HG03097 (cell line): ENCODE measurements around the gene EHMT1.
"Not testable (repeated sequence)": the region's sequence is repeated elsewhere in the genome, so short reads cannot be mapped to it uniquely, and the experiment has no call there.

Experiments
- ATAC-seq: cut with Tn5 transposase; IDR thresholded peaks from one replicate; pipeline ENCODE4 v1.9.1; 2021; ENCODE audit not compliant: unreplicated experiment, low FRiP score

The EHMT1 gene

DNA sequence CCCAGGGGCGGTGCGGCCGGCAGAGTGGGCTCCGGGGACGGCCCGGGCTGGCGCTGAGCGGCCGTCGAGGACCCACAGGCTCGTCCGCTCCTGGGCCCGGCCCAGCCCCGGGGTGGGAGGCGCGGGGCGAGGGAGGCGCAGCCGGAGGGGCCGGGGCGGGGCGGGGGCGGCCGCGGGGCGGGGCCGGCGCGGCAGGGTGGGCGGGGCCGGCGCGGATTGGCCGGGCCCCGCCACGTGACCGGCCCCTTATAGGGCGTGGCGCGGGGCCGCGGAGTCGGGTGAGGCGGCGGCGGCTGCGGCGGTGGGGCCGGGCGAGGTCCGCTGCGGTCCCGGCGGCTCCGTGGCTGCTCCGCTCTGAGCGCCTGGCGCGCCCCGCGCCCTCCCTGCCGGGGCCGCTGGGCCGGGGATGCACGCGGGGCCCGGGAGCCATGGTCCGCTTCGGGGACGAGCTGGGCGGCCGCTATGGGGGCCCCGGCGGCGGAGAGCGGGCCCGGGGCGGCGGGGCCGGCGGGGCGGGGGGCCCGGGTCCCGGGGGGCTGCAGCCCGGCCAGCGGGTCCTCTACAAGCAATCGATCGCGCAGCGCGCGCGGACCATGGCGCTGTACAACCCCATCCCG lies 258.8 kb downstream of the EHMT1 start, which contains the start of gene CACNA1B:
CACNA1B (plus strand) TSS at position 277 of the 617 bp plus-strand sequence; CDS start at position 429, 152 bp downstream.
- not testable (repeated sequence) for ATAC-seq

GRCh38 chr9:137878146-137878941 lies 259.5 kb downstream of the EHMT1 start:
- ATAC-seq = no peak

DNA sequence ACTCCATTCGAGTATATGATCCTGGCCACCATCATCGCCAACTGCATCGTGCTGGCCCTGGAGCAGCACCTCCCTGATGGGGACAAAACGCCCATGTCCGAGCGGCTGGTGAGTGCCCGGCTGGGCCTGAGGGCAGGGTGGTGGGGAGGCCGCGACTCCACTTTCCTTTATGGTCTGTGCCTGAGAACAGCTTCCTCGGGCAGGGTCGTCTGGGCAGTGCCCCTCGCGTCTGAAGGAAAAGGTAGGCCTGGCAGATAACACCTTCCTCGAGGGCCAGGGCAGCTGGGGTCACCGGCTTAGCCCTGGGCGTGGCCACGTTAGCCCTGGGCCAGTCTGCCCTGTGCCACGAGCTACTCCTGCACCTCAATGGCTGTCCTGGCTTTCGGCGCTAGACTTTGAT lies 260.2 kb downstream of the EHMT1 start:
- no peak for ATAC-seq

- ATAC-seq = no peak
Measured at GRCh38 chr9:137879566-137880150, 260.9 kb downstream of the EHMT1 start.

GRCh38 chr9:137880160-137880975 lies 261.6 kb downstream of the EHMT1 start:
- no peak for ATAC-seq

DNA sequence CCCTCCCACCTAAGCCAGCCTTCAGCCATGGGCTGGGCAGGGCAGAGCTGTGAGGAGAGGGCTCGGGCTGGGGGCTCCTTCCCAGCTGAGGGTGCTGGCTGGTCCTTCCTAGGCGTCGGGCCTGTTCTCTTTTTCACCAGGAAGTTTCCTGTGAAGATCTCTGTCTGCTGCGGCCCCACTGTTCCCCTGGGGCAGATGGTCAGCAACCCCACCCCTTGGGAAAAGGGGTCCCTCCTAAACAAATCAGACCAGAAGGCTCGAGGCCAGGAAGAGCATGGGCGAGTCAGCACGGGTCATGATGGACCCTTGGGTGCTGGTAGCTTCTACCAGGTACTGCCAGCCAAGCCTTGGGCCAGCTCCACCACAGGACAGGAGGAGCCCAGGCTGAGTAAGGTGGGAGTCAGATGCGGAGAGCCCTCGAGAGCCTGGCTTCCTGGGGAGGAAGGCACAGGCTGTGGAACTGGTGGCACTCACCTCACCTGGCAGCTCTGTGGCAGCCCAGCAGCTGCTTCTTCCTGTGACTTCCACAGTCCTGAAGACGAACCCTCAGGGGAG lies 262.2 kb downstream of the EHMT1 start:
- no peak for ATAC-seq

- ATAC-seq = no peak
Measured at GRCh38 chr9:137881591-137882505, 263.0 kb downstream of the EHMT1 start.

DNA sequence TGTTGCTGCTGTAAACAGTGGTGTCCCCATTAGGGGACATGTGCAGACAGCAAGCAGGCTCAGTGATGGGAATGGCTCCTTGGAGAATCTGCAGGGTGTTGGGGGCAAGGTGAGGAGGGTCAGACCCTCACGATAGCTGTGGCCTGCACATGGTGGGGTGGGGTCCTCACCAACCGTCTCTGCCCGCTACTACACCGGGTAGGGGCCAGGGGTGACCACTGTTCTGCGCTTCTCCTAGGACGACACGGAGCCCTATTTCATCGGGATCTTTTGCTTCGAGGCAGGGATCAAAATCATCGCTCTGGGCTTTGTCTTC lies 263.7 kb downstream of the EHMT1 start:
- ATAC-seq = no peak

GRCh38 chr9:137883977-137884376 lies 265.2 kb downstream of the EHMT1 start:
- not testable (repeated sequence) for ATAC-seq

- ATAC-seq = not testable (repeated sequence)
Measured at GRCh38 chr9:137884547-137884946, 265.7 kb downstream of the EHMT1 start.

GRCh38 chr9:137885121-137885520 lies 266.3 kb downstream of the EHMT1 start:
- ATAC-seq = not testable (repeated sequence)
